OCI-LY1 (cell line): ENCODE results near the gene GLI3.

Experiments used
- H2AFZ ChIP-seq: fragments of 200-600 bp; sonication (generic), shearing (Covaris generic); 2 replicates; pipeline ENCODE4 v1.6.0; 2014; ENCODE audit warnings: antibody characterized with exemption, mild to moderate bottlenecking, low read length
- H3F3A ChIP-seq: fragments of 200-600 bp; sonication (generic), shearing (Covaris generic); 2 replicates; pipeline ENCODE4 v1.6.0; 2014; ENCODE audit warnings: mild to moderate bottlenecking, antibody characterized with exemption, low read length, moderate library complexity; ENCODE audit not compliant: insufficient read depth
- H3K27ac ChIP-seq: fragments of 200-600 bp; sonication (generic); 2 replicates; pipeline ENCODE4 v1.5.1; 2014; ENCODE audit warnings: low read length, mixed run types, mild to moderate bottlenecking, low read depth; ENCODE audit not compliant: poor library complexity, severe bottlenecking
- H3K27me3 ChIP-seq: fragments of 200-600 bp; sonication (generic); 2 replicates; pipeline ENCODE4 v1.6.0; 2014; ENCODE audit warnings: antibody characterized with exemption, mild to moderate bottlenecking, low read length, moderate library complexity; ENCODE audit not compliant: insufficient read depth
- H3K36me3 ChIP-seq: fragments of 200-600 bp; sonication (generic); 2 replicates; pipeline ENCODE4 v1.6.1; 2014; ENCODE audit warnings: mild to moderate bottlenecking, antibody characterized with exemption, low read length, moderate library complexity, mixed read lengths; ENCODE audit not compliant: insufficient read depth
- H3K4me1 ChIP-seq: fragments of 200-600 bp; sonication (generic); 2 replicates; pipeline ENCODE4 v1.5.1; 2014; ENCODE audit warnings: mild to moderate bottlenecking, low read length, moderate library complexity; ENCODE audit not compliant: insufficient read depth, severe bottlenecking
- H3K4me2 ChIP-seq: fragments of 200-600 bp; sonication (generic), shearing (Covaris generic); 2 replicates; pipeline ENCODE4 v1.6.1; 2014; ENCODE audit warnings: low read length
- H3K4me3 ChIP-seq: fragments of 200-600 bp; sonication (generic); 2 replicates; pipeline ENCODE4 v1.5.1; 2014; ENCODE audit warnings: low read length, low read depth, mild to moderate bottlenecking, mixed read lengths; ENCODE audit not compliant: poor library complexity, severe bottlenecking
- H3K79me2 ChIP-seq: fragments of 200-600 bp; shearing (Covaris generic); 2 replicates; pipeline ENCODE4 v1.6.1; 2016; ENCODE audit warnings: mixed run types, low read length, mixed read lengths; ENCODE audit not compliant: insufficient read depth
- H3K9ac ChIP-seq: fragments of 200-600 bp; sonication (generic), shearing (Covaris generic); 2 replicates; pipeline ENCODE4 v1.6.1; 2014; ENCODE audit warnings: mild to moderate bottlenecking, low read length, mixed read lengths
- H3K9me2 ChIP-seq: fragments of 200-600 bp; sonication (generic), shearing (Covaris generic); 2 replicates; pipeline ENCODE4 v1.6.1; 2014; ENCODE audit warnings: low read depth, mild to moderate bottlenecking, low read length, mixed read lengths
- H3K9me3 ChIP-seq: fragments of 200-600 bp; shearing (Covaris generic); 2 replicates; pipeline ENCODE4 v1.6.1; 2014; ENCODE audit warnings: low read length, mixed read lengths
- H4K20me1 ChIP-seq: fragments of 200-600 bp; sonication (generic), shearing (Covaris generic); 2 replicates; pipeline ENCODE4 v1.6.0; 2016; ENCODE audit warnings: mild to moderate bottlenecking, low read length; ENCODE audit not compliant: insufficient read depth
- CTCF ChIP-seq: fragments of 200-600 bp; sonication (generic), shearing (Covaris generic); IDR thresholded peaks from 2 replicates; pipeline ENCODE4 v1.5.1; 2017; ENCODE audit warnings: mild to moderate bottlenecking, antibody characterized with exemption, low read length, moderate library complexity, mixed read lengths
- EZH2 ChIP-seq: fragments of 200-600 bp; sonication (generic), shearing (Covaris generic); IDR thresholded peaks from 2 replicates; pipeline ENCODE4 v1.8.0; 2017; ENCODE audit warnings: borderline replicate concordance, mixed run types, mild to moderate bottlenecking, antibody characterized with exemption, low read length, moderate library complexity, mixed read lengths

The GLI3 gene

GRCh38 chr7:42208572-42208971 is 28.4 kb downstream of the GLI3 start:
- Histone ChIP-seq H3K9me3 (no peaks in the 10 kb centered on the region), H3K9me2 (no peaks in the 10 kb centered on the region), H3K79me2 (no peaks in the 10 kb centered on the region), H3K27ac (no peak overlapping the region), H2AFZ (no peak overlapping the region), H3K27me3 (no peaks in the 10 kb centered on the region), H3K4me2 (no peak overlapping the region), H3K4me3 (no peak overlapping the region), H4K20me1 (no peaks in the 10 kb centered on the region), H3K36me3 (no peaks in the 10 kb centered on the region), H3K4me1 (no peaks in the 10 kb centered on the region), H3F3A (no peaks in the 10 kb centered on the region), H3K9ac (no peak overlapping the region)
- TF ChIP-seq CTCF (no peak), EZH2 (no peak)

GRCh38 chr7:42207420-42207819 is 29.6 kb downstream of the GLI3 start:
- Histone ChIP-seq H3K4me2 (no peak overlapping the region), H3K79me2 (no peaks in the 10 kb centered on the region), H4K20me1 (no peaks in the 10 kb centered on the region), H3K9me2 (no peaks in the 10 kb centered on the region), H3K9ac (no peak overlapping the region), H3K4me3 (no peak overlapping the region), H3F3A (no peaks in the 10 kb centered on the region), H3K4me1 (no peaks in the 10 kb centered on the region), H3K27ac (no peak overlapping the region), H3K36me3 (no peaks in the 10 kb centered on the region), H3K27me3 (no peaks in the 10 kb centered on the region), H2AFZ (no peak overlapping the region), H3K9me3 (no peaks in the 10 kb centered on the region)
- no peak for TF ChIP-seq EZH2
- TF ChIP-seq CTCF: no peak

DNA sequence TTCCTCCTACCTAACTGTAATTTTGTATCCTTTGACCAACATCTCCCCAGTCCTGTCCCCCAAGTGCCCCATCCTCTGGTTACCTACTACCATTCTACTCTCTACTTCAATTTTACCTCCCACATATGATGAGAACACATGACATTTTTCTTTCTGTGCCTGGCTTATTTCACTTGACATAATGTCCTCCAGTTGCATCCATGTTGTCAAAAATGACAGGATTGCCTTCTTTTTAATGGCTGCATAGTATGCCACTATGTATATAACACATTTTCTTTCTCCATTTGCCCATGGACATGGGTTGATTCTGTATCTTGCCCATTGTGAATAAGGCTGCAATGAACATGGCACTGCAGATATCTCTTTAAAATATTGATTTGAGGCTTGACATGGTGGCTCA is 33.7 kb downstream of the GLI3 start:
- H3K4me2 ChIP-seq: no peak overlapping the region
- H2AFZ ChIP-seq: no peak overlapping the region
- H3K36me3 ChIP-seq: no peaks in the 10 kb centered on the region
- H4K20me1 ChIP-seq: no peaks in the 10 kb centered on the region
- H3F3A ChIP-seq: no peaks in the 10 kb centered on the region
- no peaks in the 10 kb centered on the region for H3K9me2 ChIP-seq
- TF ChIP-seq CTCF: no peak
- no peak for TF ChIP-seq EZH2
- H3K79me2 ChIP-seq: no peaks in the 10 kb centered on the region
- no peak overlapping the region for H3K4me3 ChIP-seq
- no peaks in the 10 kb centered on the region for H3K27me3 ChIP-seq
- no peaks in the 10 kb centered on the region for H3K9me3 ChIP-seq
- no peak overlapping the region for H3K9ac ChIP-seq
- no peaks in the 10 kb centered on the region for H3K4me1 ChIP-seq
- H3K27ac ChIP-seq: no peak overlapping the region
